Eye (tissue), 1 donor: ENCODE results near the gene HMG20A.
"Not testable (repeated sequence)": the region's sequence is repeated elsewhere in the genome, so short reads cannot be mapped to it uniquely, and the experiment has no call there.

Experiments
- DNase-seq: peaks from one replicate; pipeline ENCODE4 v3.0.0-alpha.2; 2015

The HMG20A gene

GRCh38 chr15:77420610-77421369 is at the start of gene HMG20A:
TSS of gene HMG20A (plus strand) at chr15:77420888. CDS start at chr15:77458408, 37,520 bp downstream.
- DNase-seq, result peak; percentile 97

DNA sequence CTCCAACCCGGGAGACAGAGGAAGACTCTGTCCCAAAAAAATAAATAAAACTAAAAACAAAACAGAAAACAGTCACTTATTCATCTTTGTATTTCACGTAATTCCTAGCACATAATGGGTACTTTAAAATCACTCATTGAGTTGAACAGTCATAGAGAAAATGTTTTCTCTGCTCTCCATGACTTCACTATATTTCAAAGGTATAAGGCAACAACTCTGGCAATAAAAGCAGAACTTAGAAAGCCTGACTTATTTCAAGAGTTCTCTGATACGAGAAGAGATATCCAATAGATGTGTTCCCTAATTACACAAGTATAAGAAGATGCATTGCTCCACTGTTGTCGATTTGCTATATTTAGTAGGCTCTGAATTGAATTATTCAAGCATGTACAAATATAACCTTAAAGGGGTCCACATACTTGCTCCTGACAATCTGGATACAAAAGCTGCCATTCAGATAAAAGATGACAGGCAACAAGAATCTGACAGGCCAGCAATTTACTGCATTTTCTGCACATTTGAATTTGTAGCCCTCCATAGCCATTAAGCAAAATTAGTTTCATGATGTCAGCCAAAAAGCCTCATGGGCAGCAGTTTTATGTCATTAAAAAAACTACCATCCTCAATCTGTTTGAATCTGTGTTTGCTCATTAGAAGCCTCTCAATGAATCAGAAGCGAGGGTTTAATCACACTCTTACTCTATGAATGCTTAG is 48.7 kb upstream of the HMG20A start:
- peak; percentile 63 for DNase-seq

DNA sequence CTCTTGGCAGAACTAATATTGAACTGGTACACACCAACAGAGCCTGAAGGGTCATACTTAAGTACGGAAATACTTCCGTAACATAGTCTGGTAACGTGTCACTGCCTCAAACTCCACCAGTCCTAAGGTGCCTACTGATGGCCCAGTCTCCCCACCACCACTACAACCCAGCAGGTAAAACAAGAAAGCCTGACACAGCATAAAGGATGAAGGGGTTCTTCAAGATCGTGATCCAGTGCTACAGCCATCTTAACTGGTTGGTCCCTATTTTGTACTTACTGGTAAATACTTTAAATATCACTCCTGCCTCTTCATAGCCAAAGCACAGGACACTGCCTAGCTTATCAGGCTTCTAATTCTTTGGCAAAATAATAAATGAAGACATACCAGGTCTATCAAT is 47.2 kb upstream of the HMG20A start:
- no peak for DNase-seq

DNA sequence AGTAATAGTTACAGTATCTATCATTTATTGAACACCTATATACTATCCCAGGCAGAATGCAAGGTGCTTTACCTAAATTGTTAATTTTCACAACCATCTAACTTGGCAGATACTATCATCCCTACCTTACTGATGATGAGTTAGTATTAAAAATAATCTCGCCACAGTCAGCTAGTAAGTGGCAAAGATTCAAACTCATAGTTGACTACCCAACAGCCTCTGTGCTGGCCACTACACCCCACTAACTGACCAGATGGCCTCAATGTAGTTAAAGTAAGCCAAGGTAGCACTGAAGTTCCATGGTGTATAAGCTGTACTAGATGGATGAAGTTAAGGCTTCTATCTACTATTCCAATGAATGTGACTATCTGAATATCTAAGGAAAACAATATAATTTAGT is 45.6 kb upstream of the HMG20A start:
- no peak for DNase-seq

- no peak for DNase-seq
These were observed 43.9 kb upstream of the HMG20A start for GRCh38 chr15:77376770-77377169.

DNA sequence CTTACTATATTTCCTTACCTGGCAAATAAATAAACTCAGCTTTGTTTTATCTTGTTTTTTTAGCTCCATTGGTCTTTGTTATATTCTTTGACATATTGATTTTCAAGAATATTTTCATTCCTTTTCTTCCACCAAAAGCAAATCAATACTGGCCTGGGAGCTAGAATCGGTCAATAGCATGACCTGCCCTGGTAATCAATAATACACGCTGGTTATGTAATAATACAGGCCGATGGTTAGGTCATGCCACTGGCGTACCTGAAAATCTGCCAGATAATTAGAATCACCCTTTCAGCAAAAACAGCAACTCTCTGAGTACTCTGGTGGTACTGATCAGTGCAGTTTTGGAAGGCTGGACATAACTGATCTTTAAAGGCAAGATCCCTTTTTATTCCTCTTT is 40.7 kb upstream of the HMG20A start:
- DNase-seq, result no peak

GRCh38 chr15:77384086-77384485 is 36.6 kb upstream of the HMG20A start:
- DNase-seq, result no peak

DNA sequence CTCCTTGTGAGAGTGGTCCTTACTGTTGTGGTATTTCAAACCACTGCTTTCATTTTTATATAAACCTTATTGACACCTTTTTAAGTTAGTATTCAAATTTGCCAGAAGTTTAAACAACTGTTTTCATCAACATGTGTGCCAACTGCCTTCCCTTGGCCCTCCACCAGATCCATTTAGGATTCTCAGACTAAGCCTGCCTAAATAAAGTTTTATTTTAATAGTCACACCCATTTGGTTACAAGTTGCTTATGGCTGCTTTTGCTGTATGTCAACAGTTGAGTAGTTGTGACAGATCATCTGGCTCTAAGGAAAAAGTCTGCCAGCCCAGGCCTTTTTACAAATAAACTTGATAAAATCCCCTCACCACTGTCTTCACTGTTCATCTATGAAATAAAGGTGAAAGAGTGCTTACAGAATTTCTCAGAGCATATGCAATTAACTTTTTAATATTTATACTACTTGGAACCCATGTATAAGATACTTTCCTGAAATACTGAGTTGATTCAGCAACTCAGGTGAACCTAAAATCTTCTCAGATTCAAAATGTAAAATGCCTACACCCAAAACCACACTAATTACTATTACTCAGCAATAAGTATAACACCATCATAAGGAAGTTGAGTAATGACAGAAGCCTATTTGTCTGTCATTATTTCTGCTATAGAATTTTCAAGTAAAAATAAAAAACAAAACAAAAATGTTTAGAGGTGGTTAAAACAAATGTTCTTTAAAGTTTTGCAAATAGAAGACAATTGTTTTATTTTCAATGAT is 35.9 kb upstream of the HMG20A start:
- DNase-seq, result no peak

- DNase-seq, result no peak
These were observed 34.1 kb upstream of the HMG20A start for GRCh38 chr15:77386626-77387025.

DNA sequence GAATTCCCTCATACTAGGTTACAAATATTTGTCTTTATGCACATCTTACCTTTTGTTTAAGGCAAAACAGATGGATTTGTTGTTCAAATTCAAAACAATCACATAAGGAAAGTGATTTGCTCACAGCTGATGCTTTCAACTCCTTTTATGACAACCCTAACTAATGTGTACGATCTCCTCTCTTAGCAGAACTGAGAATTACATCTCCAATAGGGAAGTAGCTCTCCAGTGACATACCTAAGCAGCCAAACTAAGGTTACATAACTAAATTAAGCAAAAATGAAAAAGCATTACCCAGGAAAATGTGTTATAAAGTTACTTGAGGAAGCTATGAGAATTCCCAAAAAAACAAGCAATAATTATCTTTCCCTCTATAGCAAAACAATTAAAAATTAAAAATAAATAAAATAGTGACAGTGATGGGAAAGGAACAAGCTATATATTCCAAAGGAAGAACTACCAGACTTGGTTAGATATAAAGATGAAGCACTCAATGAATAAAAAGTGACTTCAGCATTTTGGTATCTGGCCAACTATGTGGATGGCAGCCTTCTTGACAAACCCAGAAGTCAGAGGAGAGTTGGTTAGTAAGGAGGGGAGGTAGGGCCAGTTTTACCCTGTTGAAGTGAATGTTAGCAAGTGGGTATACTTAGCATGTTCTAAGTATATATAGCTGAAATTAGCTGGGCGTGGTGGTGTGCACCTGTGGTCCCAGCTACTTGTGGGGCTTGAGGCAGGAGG is 33.2 kb upstream of the HMG20A start:
- no peak for DNase-seq

- DNase-seq, result no peak
These were observed 29.2 kb upstream of the HMG20A start for GRCh38 chr15:77391372-77391951.

- no peak for DNase-seq
These were observed 27.8 kb upstream of the HMG20A start for GRCh38 chr15:77392762-77393470.

DNA sequence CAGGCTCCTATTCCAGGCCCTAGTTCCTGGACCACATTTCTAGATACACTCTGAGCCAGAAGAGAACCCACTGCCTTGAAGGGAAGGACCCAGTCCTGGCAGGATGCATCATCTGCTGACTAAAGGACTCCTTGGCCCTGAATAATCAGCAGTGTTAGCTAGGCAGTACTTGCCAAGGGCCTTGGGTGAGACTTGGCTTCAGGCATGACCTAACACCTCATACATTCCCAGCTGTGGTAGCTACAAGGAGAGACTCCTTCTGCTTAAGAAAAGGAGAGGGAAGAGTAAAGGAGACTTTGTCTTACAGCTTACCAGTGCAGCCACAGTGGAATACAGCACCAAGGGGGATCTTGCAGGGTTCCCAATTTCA is 27.2 kb upstream of the HMG20A start:
- no peak for DNase-seq

DNA sequence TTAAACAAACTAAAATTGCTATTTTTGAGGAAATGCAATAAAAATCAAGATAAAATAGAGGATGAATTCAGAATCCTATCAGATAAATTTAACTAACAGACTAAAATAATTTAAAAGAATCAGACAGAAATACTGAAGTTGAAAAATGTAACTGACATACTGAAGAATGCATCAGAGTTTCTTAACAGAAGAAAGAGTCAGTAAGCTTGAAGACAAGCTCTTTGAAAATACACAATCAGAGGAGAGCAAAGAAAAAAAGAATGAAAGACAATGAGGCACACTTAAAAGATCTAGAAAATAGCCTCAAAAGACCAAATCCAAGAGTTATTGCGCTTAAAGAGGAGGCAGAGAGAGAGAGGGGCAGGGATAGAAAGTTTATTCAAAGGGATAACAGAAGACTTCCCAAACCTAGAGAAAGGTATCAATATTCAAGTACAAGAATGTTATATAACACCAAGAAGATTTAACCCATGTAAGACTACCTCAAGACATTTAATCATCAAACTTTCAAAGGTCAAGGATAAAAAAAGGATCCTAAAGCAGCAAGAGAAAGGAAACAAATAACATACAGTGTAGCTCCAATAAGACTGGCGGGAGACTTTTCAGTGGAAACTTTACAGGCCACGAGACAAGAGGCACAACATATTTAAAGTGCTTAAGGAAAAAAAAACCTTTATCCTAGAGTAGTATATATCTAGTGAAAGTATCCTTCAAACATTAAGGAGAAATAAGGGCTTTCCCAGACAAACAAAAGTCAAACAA is 25.5 kb upstream of the HMG20A start:
- no peak for DNase-seq

- DNase-seq, result no peak
These were observed 24.0 kb upstream of the HMG20A start for GRCh38 chr15:77396692-77397091.

DNA sequence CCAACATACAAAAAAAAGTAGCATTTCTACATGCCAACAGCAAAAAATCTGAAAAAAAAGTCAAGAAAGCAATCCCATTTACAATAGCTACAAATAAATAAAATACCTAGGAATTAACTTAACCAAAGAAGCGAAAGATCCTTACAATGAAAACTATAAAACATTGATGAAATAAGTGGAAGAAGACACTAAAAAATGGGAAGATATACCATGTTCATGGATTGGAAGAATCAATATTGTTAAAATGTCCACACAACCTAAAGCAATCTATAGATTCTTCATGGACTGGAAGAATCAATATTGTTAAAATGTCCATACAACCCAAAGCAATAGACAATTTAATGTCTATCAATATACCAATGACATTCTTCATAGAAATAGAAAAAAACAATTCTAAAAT is 21.8 kb upstream of the HMG20A start:
- DNase-seq, result no peak

- DNase-seq, result no peak
These were observed 20.4 kb upstream of the HMG20A start for GRCh38 chr15:77400258-77400657.

DNA sequence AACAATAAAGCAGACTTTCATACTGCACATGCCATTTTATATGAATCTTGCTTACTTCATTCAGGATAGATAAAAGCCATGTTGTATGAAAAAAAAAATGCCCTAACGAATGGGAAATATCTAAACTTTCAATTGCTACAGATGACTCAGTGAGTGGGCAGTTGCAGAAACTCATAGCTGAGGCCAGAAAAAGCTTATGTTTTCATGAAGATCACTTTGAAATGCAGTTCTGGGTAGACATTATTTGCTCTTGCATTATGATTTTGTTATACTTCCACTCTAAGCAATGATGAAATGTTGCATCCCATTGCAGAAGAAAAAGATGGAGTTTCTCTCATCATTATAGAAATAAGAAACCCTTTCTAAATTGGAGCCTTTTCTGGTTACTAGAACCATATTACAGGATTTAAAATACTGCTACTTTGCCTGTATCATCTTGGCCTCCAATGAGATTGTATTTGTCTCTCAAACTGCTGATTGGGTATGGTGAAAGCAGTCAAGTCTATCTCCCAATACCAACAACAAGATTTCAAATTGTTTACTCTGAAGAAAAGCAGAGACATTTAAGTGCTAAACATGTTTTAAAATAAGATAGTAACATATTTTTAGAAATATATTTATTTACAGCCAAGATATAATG is 17.8 kb upstream of the HMG20A start:
- no peak for DNase-seq

GRCh38 chr15:77406173-77406759 is 14.4 kb upstream of the HMG20A start:
- DNase-seq, result not testable (repeated sequence)

GRCh38 chr15:77406846-77407245 is 13.8 kb upstream of the HMG20A start:
- DNase-seq, result no peak
